ENCODE measurements around the gene MAMDC2. TPM values are rescaled to one million over a fixed set of nuclear protein-coding genes. Genes with fewer than 3 reads are reported as not detected.

The MAMDC2 gene
- total RNA-seq, 1 experiment from 2014 or later, result 0.26 TPM

GRCh38 chr9:70117835-70118319 lies 74.2 kb downstream of the MAMDC2 start:
- H3K9me3 Mint-ChIP-seq (ENCODE audit: low read depth, unreplicated experiment), result no peaks in the 10 kb centered on the region
- intact Hi-C loops (cut with micrococcal nuclease; ENCODE audit: unreplicated experiment), result no loop called here
- H3K36me3 Mint-ChIP-seq (ENCODE audit: insufficient read depth, unreplicated experiment), result no peaks in the 10 kb centered on the region
- peak overlapping the region; percentile 38 for H3K4me3 Mint-ChIP-seq (ENCODE audit: low read depth, unreplicated experiment)
- H3K4me1 Mint-ChIP-seq (ENCODE audit: low read depth, unreplicated experiment), result peaks cover 45% of the 10 kb centered on the region
- peak; percentile 2 for DNase-seq
- no peaks in the 10 kb centered on the region for H3K27me3 Mint-ChIP-seq (ENCODE audit: unreplicated experiment)
- CTCF ChIA-PET, result no interaction called here
- peak overlapping the region; percentile 29 for H3K27ac Mint-ChIP-seq (ENCODE audit: unreplicated experiment)
- BruUV-seq (replicated peaks), result no TSS peak
- TF ChIP-seq CTCF (IDR thresholded peaks at IDR 0.05; ENCODE audit: unreplicated experiment), result no peak

GRCh38 chr9:70119786-70120185 lies 76.1 kb downstream of the MAMDC2 start:
- no peak for DNase-seq
- Mint-ChIP-seq H3K27me3 (ENCODE audit: unreplicated experiment) (no peaks in the 10 kb centered on the region), H3K9me3 (ENCODE audit: low read depth, unreplicated experiment) (no peaks in the 10 kb centered on the region), H3K27ac (ENCODE audit: unreplicated experiment) (no peak overlapping the region), H3K4me1 (ENCODE audit: low read depth, unreplicated experiment) (peaks cover 29% of the 10 kb centered on the region), H3K4me3 (ENCODE audit: low read depth, unreplicated experiment) (no peak overlapping the region), H3K36me3 (ENCODE audit: insufficient read depth, unreplicated experiment) (no peaks in the 10 kb centered on the region)
- BruUV-seq (replicated peaks), result no TSS peak
- intact Hi-C loops (cut with micrococcal nuclease; ENCODE audit: unreplicated experiment), result no loop called here
- no peak for TF ChIP-seq CTCF (IDR thresholded peaks at IDR 0.05; ENCODE audit: unreplicated experiment)
- CTCF ChIA-PET, result no interaction called here

GRCh38 chr9:70120834-70121510 lies 77.3 kb downstream of the MAMDC2 start:
- BruUV-seq (replicated peaks), result no TSS peak
- Mint-ChIP-seq H3K27ac (ENCODE audit: unreplicated experiment) (no peak overlapping the region), H3K4me3 (ENCODE audit: low read depth, unreplicated experiment) (no peak overlapping the region), H3K4me1 (ENCODE audit: low read depth, unreplicated experiment) (peaks cover 25% of the 10 kb centered on the region), H3K9me3 (ENCODE audit: low read depth, unreplicated experiment) (no peaks in the 10 kb centered on the region), H3K27me3 (ENCODE audit: unreplicated experiment) (no peaks in the 10 kb centered on the region), H3K36me3 (ENCODE audit: insufficient read depth, unreplicated experiment) (no peaks in the 10 kb centered on the region)
- no peak for TF ChIP-seq CTCF (IDR thresholded peaks at IDR 0.05; ENCODE audit: unreplicated experiment)
- intact Hi-C loops (cut with micrococcal nuclease; ENCODE audit: unreplicated experiment), result no loop called here
- DNase-seq, result peak; percentile 13
- CTCF ChIA-PET, result no interaction called here

- H3K27ac Mint-ChIP-seq (ENCODE audit: unreplicated experiment), result no peak overlapping the region
- CTCF ChIA-PET, result no interaction called here
- BruUV-seq (replicated peaks), result no TSS peak
- no peaks in the 10 kb centered on the region for H3K9me3 Mint-ChIP-seq (ENCODE audit: low read depth, unreplicated experiment)
- no peaks in the 10 kb centered on the region for H3K36me3 Mint-ChIP-seq (ENCODE audit: insufficient read depth, unreplicated experiment)
- H3K27me3 Mint-ChIP-seq (ENCODE audit: unreplicated experiment), result no peaks in the 10 kb centered on the region
- H3K4me3 Mint-ChIP-seq (ENCODE audit: low read depth, unreplicated experiment), result no peak overlapping the region
- DNase-seq, result no peak
- intact Hi-C loops (cut with micrococcal nuclease; ENCODE audit: unreplicated experiment), result no loop called here
- peaks cover 23% of the 10 kb centered on the region for H3K4me1 Mint-ChIP-seq (ENCODE audit: low read depth, unreplicated experiment)
- no peak for TF ChIP-seq CTCF (IDR thresholded peaks at IDR 0.05; ENCODE audit: unreplicated experiment)
These were observed 78.3 kb downstream of the MAMDC2 start for GRCh38 chr9:70121818-70122436.

Data from Calu3 (cell line).